Measurements from ENCODE around the gene UNG. TPM values are rescaled to one million over a fixed set of nuclear protein-coding genes. Genes with fewer than 3 reads are reported as not detected.

UNG gene
- total and polyA plus RNA-seq, 2 of the 4 experiments (the other 2 are of a cell fraction): 13.3 to 16.0 TPM

DNA sequence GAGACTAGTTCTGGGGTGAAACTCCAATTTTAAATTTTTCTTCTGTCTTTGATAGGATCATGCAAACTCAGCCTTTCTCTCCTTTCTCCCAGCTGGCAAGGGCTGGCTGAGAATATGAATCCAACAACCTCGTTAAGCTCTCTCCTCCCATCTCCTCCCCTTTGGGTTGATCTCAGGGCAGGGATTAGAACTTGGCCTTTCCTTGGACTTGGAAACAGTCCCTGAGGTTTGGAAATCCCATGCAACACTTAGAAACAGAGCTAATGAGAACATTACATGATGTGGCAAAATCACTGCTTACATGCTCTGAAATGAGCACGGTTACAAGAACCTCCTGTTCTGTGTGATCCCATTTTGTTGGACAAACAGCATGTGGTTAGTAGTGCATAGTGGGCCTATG, 50.6 kb downstream of the UNG start:
- DNase-seq (no peak), ATAC-seq (ENCODE audit: low read depth) (no peak; the same call in 1 of the 2 replicates)
- no peaks in the 10 kb centered on the region for H3K9me3 ChIP-seq (ENCODE audit: control insufficient read depth, insufficient read depth, low read length)
- H2BK15ac ChIP-seq (ENCODE audit: low read depth, low read length): no peak overlapping the region
- no peak overlapping the region for H3K4ac ChIP-seq (ENCODE audit: low read depth, low read length)
- H2BK5ac ChIP-seq (ENCODE audit: low read depth, low read length, poor library complexity, severe bottlenecking): no peak overlapping the region
- no peaks in the 10 kb centered on the region for H3K4me1 ChIP-seq (ENCODE audit: control insufficient read depth, insufficient read depth, low read length)
- TF ChIP-seq RCOR1 (IDR thresholded peaks at IDR 0.05; ENCODE audit: insufficient replicate concordance, low read length) (no peak), RAD21 (IDR thresholded peaks at IDR 0.05; ENCODE audit: low read length) (no peak), NFE2L2 (IDR thresholded peaks at IDR 0.05; ENCODE audit: low read depth, low read length) (no peak), MAZ (IDR thresholded peaks at IDR 0.05; ENCODE audit: borderline replicate concordance, low read depth, low read length) (no peak), RFX5 (IDR thresholded peaks at IDR 0.05; ENCODE audit: low read depth, low read length) (no peak), CHD1 (IDR thresholded peaks at IDR 0.05; ENCODE audit: low read depth, low read length) (no peak), CEBPB (IDR thresholded peaks at IDR 0.05; ENCODE audit: low read depth, low read length) (no peak), SMC3 (IDR thresholded peaks at IDR 0.05; ENCODE audit: low read depth, low read length) (no peak)
- TF ChIP-seq, protein P1, sequence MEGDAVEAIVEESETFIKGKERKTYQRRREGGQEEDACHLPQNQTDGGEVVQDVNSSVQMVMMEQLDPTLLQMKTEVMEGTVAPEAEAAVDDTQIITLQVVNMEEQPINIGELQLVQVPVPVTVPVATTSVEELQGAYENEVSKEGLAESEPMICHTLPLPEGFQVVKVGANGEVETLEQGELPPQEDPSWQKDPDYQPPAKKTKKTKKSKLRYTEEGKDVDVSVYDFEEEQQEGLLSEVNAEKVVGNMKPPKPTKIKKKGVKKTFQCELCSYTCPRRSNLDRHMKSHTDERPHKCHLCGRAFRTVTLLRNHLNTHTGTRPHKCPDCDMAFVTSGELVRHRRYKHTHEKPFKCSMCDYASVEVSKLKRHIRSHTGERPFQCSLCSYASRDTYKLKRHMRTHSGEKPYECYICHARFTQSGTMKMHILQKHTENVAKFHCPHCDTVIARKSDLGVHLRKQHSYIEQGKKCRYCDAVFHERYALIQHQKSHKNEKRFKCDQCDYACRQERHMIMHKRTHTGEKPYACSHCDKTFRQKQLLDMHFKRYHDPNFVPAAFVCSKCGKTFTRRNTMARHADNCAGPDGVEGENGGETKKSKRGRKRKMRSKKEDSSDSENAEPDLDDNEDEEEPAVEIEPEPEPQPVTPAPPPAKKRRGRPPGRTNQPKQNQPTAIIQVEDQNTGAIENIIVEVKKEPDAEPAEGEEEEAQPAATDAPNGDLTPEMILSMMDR (conservative IDR thresholded peaks at IDR 0.05; ENCODE audit: low read depth, low read length): no peak
- H4K20me1 ChIP-seq (ENCODE audit: insufficient read depth, low read length): no peaks in the 10 kb centered on the region
- H2AK9ac ChIP-seq (replicated peaks; ENCODE audit: low read depth, low read length, poor library complexity): no peak overlapping the region
- no peak overlapping the region for H3K23ac ChIP-seq (ENCODE audit: low read depth, low read length)
- no peaks in the 10 kb centered on the region for H3K36me3 ChIP-seq (ENCODE audit: control insufficient read depth, insufficient read depth, low read length)
- no peak overlapping the region for H3K4me2 ChIP-seq (ENCODE audit: low read depth, low read length)
- no peak overlapping the region; the same call in 1 of the 2 replicates for H3K27ac ChIP-seq (ENCODE audit: insufficient read depth, low read length)
- H3K79me1 ChIP-seq (ENCODE audit: low read depth in 1 of 2, low read length in 2 of 2): no peaks in the 10 kb centered on the region
- H3K9me1 ChIP-seq (ENCODE audit: insufficient read depth, low read length): no peaks in the 10 kb centered on the region
- no CpG with 5 or more reads among the region's 2 CpGs for WGBS, 2 experiments (ENCODE audit: extremely low coverage in 2 of 2, insufficient read length in 1 of 2)
- CTCF ChIA-PET: no interaction called here
- in situ Hi-C loops (cut with MboI; ENCODE audit: low sequenced_read_pairs) (no loop called here), dilution Hi-C loops (cut with HindIII; ENCODE audit: low sequenced_read_pairs, unreplicated experiment) (no loop called here), intact Hi-C loops (cut with micrococcal nuclease) (no loop called here)
- no peak overlapping the region for H4K8ac ChIP-seq (ENCODE audit: low read depth in 2 of 2, low read length in 2 of 2)
- H3K9ac ChIP-seq (ENCODE audit: low read depth, low read length): no peak overlapping the region
- no peak overlapping the region for H2BK120ac ChIP-seq (ENCODE audit: low read depth, low read length)
- no peak overlapping the region for H3K14ac ChIP-seq (replicated peaks; ENCODE audit: low read depth, low read length)
- no peak overlapping the region for H2AFZ ChIP-seq (replicated peaks; ENCODE audit: low read length, poor library complexity)
- peaks cover 10% of the 10 kb centered on the region for H3K27me3 ChIP-seq (ENCODE audit: control insufficient read depth, insufficient read depth, low read length)
- no peak overlapping the region for H3K18ac ChIP-seq (ENCODE audit: low read depth, low read length)
- no peak overlapping the region for H2BK20ac ChIP-seq (ENCODE audit: low read depth, low read length)
- H3K4me3 ChIP-seq (ENCODE audit: insufficient read depth, low read depth, low read length): no peak overlapping the region
- POLR2A ChIA-PET (ENCODE audit: unreplicated experiment): interaction anchor here (0.7 kb wide), 1 partner anchor 17 kb away, joined by 3 read pairs; no protein-coding TSS in a partner anchor
- no peak overlapping the region for H3K56ac ChIP-seq (ENCODE audit: extremely low read depth, insufficient read depth, low read length)
- no peak overlapping the region for H2AK5ac ChIP-seq (ENCODE audit: low read depth, low read length)
- BruUV-seq (replicated peaks): no TSS peak
- H4K5ac ChIP-seq (ENCODE audit: low read depth, low read length): no peak overlapping the region
- H4K91ac ChIP-seq (ENCODE audit: insufficient read depth, low read depth, low read length): no peak overlapping the region
